Measurements from ENCODE around the gene SAAL1.

SAAL1 gene

DNA sequence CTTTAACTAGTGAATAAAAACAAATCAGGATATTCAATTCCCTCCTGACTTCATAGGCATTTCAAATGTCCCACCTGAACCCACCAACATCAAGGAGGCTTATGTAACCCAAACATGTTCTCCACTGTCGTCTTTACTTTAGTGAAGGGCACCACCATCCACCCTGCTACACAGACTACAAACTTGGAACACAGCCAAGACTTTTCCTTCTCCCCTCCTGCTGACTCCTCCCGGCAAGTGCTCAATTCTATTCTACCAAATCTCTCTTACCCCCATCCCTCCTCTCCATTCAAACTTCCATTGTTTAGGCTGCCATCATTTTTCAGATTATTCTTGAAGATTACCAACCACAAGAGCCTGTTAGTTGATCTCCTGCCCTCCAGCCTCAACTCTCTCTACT, 24.3 kb downstream of the SAAL1 start:
- no peak for DNase-seq

DNA sequence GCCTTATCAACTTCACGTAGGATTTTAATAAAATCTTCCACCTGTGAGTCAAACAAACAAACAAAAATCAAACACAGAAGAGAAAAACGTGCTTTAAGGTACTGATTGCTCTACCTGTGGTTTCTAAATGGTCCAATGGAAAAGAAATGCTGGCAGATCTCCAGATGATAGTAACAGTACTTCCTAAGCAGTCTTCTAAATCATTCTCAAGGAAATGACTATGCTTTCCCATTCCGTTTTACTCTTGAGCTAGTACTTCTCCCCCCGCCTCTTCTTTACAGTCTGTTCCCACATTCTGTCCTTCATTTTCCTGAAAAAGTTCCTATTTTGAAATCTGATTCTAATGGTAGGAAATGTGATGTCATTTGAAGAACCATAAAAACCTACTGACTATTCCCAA, 25.4 kb downstream of the SAAL1 start:
- no peak for DNase-seq

- DNase-seq = no peak
These were observed 27.0 kb downstream of the SAAL1 start for GRCh38 chr11:18078909-18079308.

DNA sequence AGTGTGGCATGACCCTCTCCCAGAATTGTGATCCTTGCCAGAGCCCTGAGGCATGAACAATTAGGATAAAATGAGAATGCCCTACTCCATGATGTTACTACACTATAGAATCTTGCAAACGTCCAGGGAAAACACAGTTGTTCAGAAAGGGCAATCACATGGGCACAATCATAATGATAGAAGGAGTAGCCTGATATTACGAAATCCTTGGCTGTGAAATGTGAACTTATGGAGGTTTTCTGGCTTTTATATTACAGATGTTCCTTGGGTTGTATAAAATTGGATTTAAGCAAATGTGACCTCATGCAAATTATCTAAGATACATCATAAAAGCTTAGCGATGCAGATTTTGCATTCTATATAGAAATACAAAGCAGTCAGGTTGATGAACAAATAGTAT, 30.4 kb downstream of the SAAL1 start:
- DNase-seq = no peak

DNA sequence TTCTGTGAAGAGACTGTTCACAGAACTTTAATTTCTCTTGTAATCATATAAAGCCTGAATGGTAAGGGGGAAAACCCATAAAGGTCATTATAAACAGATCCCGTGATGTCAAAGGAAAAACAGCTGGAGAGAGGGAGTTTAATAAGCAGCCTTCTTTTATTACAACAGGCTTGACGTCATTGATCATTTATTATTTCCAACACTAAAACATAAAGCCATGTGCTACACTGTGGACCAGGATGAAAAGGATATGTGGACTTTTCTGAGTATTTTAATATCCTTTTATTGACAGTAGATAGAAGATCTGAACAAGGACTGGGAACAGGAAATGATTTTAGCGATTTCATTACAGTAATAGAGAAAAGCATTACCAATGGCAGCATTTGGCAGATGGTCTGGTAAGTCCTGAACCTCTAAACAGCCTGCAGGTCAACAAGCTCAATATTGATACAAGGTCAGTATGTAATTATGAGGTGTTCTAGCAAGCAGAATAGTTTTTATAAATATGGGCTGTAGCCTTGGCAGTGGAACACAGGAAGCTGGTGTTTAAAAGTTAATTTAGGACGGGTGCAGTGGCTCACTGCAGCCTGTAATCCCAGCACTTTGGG, 34.7 kb downstream of the SAAL1 start:
- DNase-seq = no peak

DNA sequence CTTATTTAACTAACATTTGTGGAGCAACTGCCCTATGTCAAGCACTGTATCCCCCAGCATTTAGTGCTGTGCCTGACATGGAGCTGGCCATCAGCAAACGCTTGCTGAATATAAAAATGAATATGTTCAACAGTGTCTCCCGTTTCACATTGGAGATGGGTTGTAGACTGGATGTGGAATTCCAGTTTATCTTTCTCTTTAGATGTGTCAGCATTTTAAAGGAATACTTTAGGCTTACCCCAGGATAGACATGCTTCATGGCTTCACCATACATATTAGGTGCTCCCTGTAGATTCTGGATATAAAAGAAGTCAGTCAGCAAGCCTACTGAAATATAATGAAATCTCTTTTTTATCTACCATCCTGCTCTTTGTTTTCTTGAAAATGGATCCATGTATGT, 38.5 kb downstream of the SAAL1 start:
- no peak for DNase-seq

DNA sequence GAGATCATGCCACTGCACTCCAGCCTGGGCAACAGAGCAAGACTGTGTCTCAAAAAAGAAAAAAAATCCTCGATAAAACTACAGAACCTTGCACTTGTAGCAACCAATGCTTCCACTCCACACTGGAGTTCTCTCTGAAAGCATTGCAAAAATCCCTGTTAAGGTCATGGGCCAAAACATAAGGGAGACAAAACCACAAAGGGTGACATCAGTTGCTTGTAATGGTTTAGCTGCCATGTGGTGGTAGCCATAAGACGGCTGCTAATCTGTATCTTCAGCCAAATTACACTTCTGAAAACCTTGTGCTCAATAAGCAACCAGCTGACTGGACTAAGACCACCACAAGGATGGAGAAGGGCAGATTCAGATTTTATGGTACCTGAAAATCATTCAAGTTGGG, 39.3 kb downstream of the SAAL1 start:
- no peak for DNase-seq

- no peak for DNase-seq
These were observed 40.3 kb downstream of the SAAL1 start for GRCh38 chr11:18065572-18065971.

- no peak for DNase-seq
These were observed 41.3 kb downstream of the SAAL1 start for GRCh38 chr11:18064450-18065054.

DNA sequence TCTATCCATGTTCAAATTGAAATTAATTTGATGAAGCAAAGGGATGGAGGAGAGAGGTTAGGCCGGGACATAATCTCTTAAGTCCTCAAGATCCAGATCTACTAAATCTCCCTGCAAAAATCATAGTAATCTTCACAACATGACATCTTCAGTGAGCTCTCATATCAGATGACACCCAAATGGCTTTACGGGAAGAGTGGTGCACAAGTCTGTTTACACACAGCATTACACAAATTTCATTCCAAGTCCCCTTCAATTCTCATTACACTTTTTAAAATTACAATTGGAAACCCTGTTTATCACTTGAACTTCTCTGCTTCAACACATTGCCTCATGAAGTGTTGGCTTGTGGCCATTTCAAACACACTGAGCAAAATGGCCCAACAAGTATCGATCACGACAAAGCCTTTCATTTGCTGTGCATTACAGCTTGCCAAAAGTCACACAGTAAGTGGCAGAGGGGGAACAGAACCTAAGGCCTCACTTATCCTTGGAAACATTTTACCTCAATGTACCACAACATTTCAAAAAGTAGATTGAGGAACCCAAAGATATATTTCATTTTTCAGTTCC, 41.9 kb downstream of the SAAL1 start:
- no peak for DNase-seq

DNA sequence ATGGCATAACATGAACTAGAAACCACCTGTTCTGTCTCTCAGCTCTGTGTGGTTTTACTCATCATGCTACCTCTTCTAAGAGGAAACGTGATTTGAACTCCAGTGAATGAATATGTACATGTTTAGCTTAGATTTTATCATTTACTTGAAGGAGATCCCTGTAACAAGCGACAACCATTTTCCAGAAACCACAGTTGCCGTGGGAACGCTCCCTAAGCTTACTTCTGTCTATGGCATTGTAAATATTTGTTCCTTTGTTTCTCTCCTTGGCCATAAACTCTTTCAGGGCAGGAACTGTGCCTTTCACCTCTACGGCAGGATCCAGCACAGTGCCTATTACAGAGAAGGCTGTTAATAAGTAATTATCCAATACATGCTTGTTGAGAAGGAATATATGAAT, 42.8 kb downstream of the SAAL1 start:
- no peak for DNase-seq

DNA sequence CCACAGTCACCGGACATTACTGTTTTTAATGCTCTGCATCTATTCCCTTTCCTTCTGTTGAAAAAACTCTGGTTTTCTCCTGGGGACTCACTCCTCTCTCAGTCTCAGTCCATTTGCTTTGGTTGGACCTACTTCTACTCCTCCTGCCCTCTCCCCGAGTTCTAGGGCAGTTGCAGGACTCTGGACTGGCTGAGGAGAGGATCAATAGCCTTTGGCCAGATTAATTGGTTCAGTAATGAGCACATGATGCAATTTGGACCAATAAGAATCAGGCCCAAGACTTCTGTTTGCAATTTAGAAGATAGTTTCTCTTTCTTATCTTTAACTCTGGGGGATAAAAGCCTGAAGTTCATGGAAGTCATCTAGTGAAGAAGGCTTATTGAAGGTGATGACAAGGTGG, 44.5 kb downstream of the SAAL1 start:
- no peak for DNase-seq

DNA sequence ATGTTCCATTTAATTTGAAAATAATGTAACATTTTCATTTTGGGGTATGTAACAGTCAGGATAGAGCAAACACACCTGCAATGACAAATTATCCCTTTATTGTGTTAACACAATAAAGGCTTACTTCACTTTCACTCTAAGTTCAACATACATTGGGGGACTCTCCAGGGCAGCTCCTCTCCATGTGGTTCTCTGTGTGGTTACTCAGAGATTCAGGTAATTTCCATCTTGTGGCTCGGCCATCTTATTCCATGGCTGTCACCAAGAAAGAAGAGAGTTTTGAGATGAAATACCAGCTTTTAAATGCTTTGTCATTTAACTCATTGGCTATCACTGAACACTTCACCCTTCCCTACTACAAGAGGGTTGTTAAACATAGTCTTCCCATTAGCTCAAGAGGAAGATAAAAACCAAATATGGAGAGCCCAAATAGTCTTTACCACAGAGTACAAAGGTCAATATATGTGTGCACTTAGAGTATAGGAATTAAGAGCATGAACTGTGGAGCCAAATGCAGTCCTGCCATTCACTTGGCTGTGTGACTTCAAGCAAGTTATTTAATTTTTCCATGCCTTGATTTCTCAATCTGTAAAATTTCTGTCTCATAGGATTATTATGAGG, 49.2 kb downstream of the SAAL1 start:
- DNase-seq = no peak

GRCh38 chr11:18054511-18055103, 51.3 kb downstream of the SAAL1 start:
- no peak for DNase-seq

DNA sequence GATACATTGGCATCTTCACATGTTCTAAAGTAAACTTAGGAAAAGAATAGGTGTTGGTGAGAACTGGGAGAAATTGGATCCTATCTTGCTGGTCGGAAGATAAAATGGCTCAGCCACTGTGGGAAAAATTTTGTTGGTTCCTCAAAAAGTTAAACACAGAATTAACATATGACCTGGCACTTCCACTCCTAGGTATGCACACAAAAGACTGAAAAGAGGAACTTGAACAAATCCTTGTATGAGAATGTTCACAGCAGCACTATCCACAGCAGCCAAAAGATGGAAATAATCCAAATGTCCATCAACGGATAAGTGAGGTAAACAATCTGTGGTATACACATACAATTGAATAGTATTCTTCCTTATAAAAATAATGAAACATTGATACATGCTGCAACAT, 55.0 kb downstream of the SAAL1 start:
- DNase-seq = no peak

GRCh38 chr11:18046116-18046777, 59.6 kb downstream of the SAAL1 start, which contains the start of gene TPH1:
Gene TPH1 (minus strand): TSS chr11:18046269. CDS start chr11:18040762, 5,507 bp downstream.
- no peak for DNase-seq

DNA sequence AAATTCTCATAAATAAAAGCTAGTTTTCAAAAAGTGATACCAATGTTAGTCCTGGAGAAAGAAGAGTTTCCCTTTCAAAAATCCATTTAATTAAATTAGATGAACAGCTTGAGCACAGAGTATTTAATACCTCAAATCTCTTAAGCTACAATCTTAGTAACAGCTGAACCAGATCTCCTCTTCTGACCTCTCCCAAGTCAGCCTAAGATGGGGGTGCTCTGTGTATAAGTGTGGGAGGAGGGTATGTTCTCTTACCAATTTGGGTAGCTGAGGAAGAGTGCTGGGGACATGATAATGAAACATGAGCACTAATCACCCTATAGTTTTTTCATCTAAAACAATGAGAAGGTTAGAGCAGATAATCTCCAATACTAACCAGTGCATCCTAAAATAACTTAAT, 69.4 kb downstream of the SAAL1 start:
- no peak for DNase-seq
